Endothelial cell of umbilical vein (primary cell): ENCODE data around the gene MIXL1. TPM values are rescaled to one million over a fixed set of nuclear protein-coding genes. Genes with fewer than 3 reads are reported as not detected.

Experiments
- BruUV-seq: library from RNA; stranded (reverse); fragments of 400-500 nt; replicated peaks from 2 replicates; lab custom pipeline; 2021; lab: Mats Ljungman, UMichigan
- CTCF ChIA-PET: fragments of 300-600, 350-600 bp; sonication (Branson Sonifier 250); formaldehyde crosslinking; loops from one replicate; lab custom pipeline; 2021; ENCODE audit warnings: antibody characterized with exemption, inconsistent platforms; lab: Charles Lee
- POLR2A ChIA-PET: fragments of 300-600, 350-600 bp; sonication (Branson Sonifier 250); formaldehyde crosslinking; loops from one replicate; lab custom pipeline; 2021; ENCODE audit warnings: antibody characterized with exemption, inconsistent platforms; lab: Charles Lee
- DNase-seq: peaks from one replicate; pipeline ENCODE4 v3.0.0-alpha.2; 2011; ENCODE audit warnings: low read depth, low spot score
- FAIRE-seq: peaks from 2 replicates; lab custom pipeline; 2011; peaks lifted over from hg19 to GRCh38; lab: Jason Lieb, UNC
- H2AFZ ChIP-seq: 2 replicates; pipeline ENCODE4 v1.6.0; 2012; ENCODE audit warnings: low read depth, low read length, control low read depth, inconsistent platforms
- H3K27ac ChIP-seq: 2 replicates; pipeline ENCODE4 v1.5.1; 2011; ENCODE audit warnings: low read depth, mild to moderate bottlenecking, control low read depth, low read length, moderate library complexity; ENCODE audit not compliant: insufficient read depth
- H3K27me3 ChIP-seq, 2 experiments: 2 replicates each; pipeline versions ENCODE4 v1.6.0 to v1.6.1; 2011; ENCODE audit warnings: low read length in 2 of 2, mixed read lengths in 1 of 2; ENCODE audit not compliant: control insufficient read depth in 2 of 2, insufficient read depth in 2 of 2
- H3K36me3 ChIP-seq, 2 experiments: 2 replicates in 1 of 2; 3 replicates in 1 of 2; pipeline ENCODE4 v1.5.1; 2011; ENCODE audit warnings: low read length in 2 of 2, mild to moderate bottlenecking in 1 of 2, moderate library complexity in 1 of 2; ENCODE audit not compliant: control insufficient read depth in 2 of 2, insufficient read depth in 2 of 2; ENCODE audit errors: extremely low read depth in 1 of 2
- H3K4me1 ChIP-seq: 3 replicates; pipeline ENCODE4 v1.5.1; 2011; ENCODE audit warnings: mild to moderate bottlenecking, low read length; ENCODE audit not compliant: control insufficient read depth, insufficient read depth; ENCODE audit errors: extremely low read depth
- H3K4me2 ChIP-seq: 2 replicates; pipeline ENCODE4 v1.6.1; 2011; ENCODE audit warnings: low read length, control low read depth, mixed read lengths; ENCODE audit not compliant: insufficient read depth
- H3K4me3 ChIP-seq, 3 experiments: fragments of 200-600 bp in 1 of 3; sonication (generic), shearing (Covaris generic) in 1 of 3; replicated peaks in 1 of 3; 2 replicates each; pipeline ENCODE4 v1.5.1; 2011 to 2016; ENCODE audit warnings: control low read depth in 3 of 3, low read length in 3 of 3, mild to moderate bottlenecking in 2 of 3, inconsistent platforms in 1 of 3, low read depth in 1 of 3, moderate library complexity in 1 of 3; ENCODE audit not compliant: insufficient read depth in 1 of 3
- H3K79me2 ChIP-seq: 2 replicates; pipeline ENCODE4 v1.6.0; 2012; ENCODE audit warnings: low read length, inconsistent platforms; ENCODE audit not compliant: control insufficient read depth, insufficient read depth
- H3K9ac ChIP-seq: replicated peaks from 2 replicates; pipeline ENCODE3; 2011; ENCODE audit warnings: low read length, control low read depth; ENCODE audit not compliant: insufficient read depth; ENCODE audit errors: extremely low read depth
- H3K9me1 ChIP-seq: replicated peaks from 3 replicates; pipeline ENCODE4 v1.6.0; 2011; ENCODE audit warnings: mild to moderate bottlenecking, low read length; ENCODE audit not compliant: control insufficient read depth, insufficient read depth; ENCODE audit errors: extremely low read depth
- H3K9me3 ChIP-seq: replicated peaks from 2 replicates; pipeline ENCODE4 v1.5.1; 2012; ENCODE audit warnings: low read length, inconsistent platforms; ENCODE audit not compliant: control insufficient read depth, insufficient read depth
- H4K20me1 ChIP-seq: replicated peaks from 2 replicates; pipeline ENCODE3; 2011; ENCODE audit warnings: mild to moderate bottlenecking, low read length; ENCODE audit not compliant: control insufficient read depth, insufficient read depth; ENCODE audit errors: extremely low read depth
- CTCF ChIP-seq, 2 donors: IDR thresholded peaks; 1 replicate in 1 of 2; 2 replicates in 1 of 2; pipeline ENCODE4 v1.5.1; 2011; ENCODE audit warnings: low read length in 2 of 2, mild to moderate bottlenecking in 2 of 2, moderate library complexity in 2 of 2, control low read depth in 1 of 2, inconsistent platforms in 1 of 2, low read depth in 1 of 2; ENCODE audit not compliant: insufficient read depth in 1 of 2; ENCODE audit errors: extremely low read depth in 1 of 2
- EZH2 ChIP-seq: IDR thresholded peaks from 2 replicates; pipeline ENCODE4 v1.6.1; 2012; ENCODE audit warnings: borderline replicate concordance, low read depth, mild to moderate bottlenecking, moderate library complexity, low read length, inconsistent platforms; ENCODE audit not compliant: severe bottlenecking
- FOS ChIP-seq: IDR thresholded peaks from 2 replicates; pipeline ENCODE4 v1.6.1; 2011; ENCODE audit warnings: mild to moderate bottlenecking, low read length, moderate library complexity, borderline replicate concordance; ENCODE audit not compliant: insufficient read depth
- GATA2 ChIP-seq: IDR thresholded peaks from 2 replicates; pipeline ENCODE4 v1.7.0; 2011; ENCODE audit warnings: low read depth, mild to moderate bottlenecking, moderate library complexity, mixed read lengths, low read length; ENCODE audit not compliant: insufficient read length, insufficient read depth
- JUN ChIP-seq: IDR thresholded peaks from 2 replicates; pipeline ENCODE4 v1.6.1; 2011; ENCODE audit warnings: borderline replicate concordance, low read depth; ENCODE audit not compliant: insufficient read length, insufficient read depth
- MAX ChIP-seq: IDR thresholded peaks from 2 replicates; pipeline ENCODE4 v1.6.1; 2011; ENCODE audit not compliant: insufficient read depth, insufficient read length
- MYC ChIP-seq: IDR thresholded peaks from one replicate; pipeline ENCODE4 v1.6.1; 2011; ENCODE audit warnings: mild to moderate bottlenecking, low read depth, low read length
- POLR2A ChIP-seq: IDR thresholded peaks from 2 replicates; pipeline ENCODE4 v1.6.1; 2012; ENCODE audit warnings: low read depth, mild to moderate bottlenecking, control low read depth, low read length
- POLR2AphosphoS5 ChIP-seq: IDR thresholded peaks from 2 replicates; pipeline ENCODE4 v1.6.1; 2012; ENCODE audit warnings: low read depth, mild to moderate bottlenecking, control low read depth, low read length, moderate library complexity; ENCODE audit not compliant: insufficient read depth
- dilution Hi-C: fragments of 300-500 bp; cut with MboI; formaldehyde crosslinking; loops from one replicate; pipeline ENCODE4 v1.15.0; 2019; ENCODE audit warnings: low sequenced_read_pairs; ENCODE audit not compliant: extremely low pct_ligation_motif_present
- intact Hi-C: fragments of 100-400 bp; cut with micrococcal nuclease; formaldehyde crosslinking; loops from one replicate; pipeline ENCODE4 v1.10.0; 2022
- polyA plus RNA-seq, 4 experiments: library from polyadenylated mRNA; depleted of rRNA in 3 of 4; stranded (reverse) in 3 of 4; unstranded in 1 of 4; fragments of >200 nt; gene quantifications; 2 replicates each; pipeline versions ENCODE4 v1.2.1 to v1.2.3, GENCODE V29; 2011 to 2012; ENCODE audit warnings: missing spikeins in 1 of 4
- total RNA-seq: library from RNA; stranded (reverse); gene quantifications from 2 replicates; pipeline ENCODE4 v1.2.3, GENCODE V29; 2021

The MIXL1 gene
- total and polyA plus RNA-seq, 2 donors (not counting 3 experiments of a cell fraction or from before 2014, with no cell fraction given) = 0.58 to 1.2 TPM

GRCh38 chr1:226222686-226223085 is 778 bp upstream of the MIXL1 start:
- FAIRE-seq = no peak
- H3K27ac ChIP-seq = no peak overlapping the region
- CTCF ChIA-PET = interaction anchor here (0.9 to 1.5 kb wide), 2 partner anchors 26 to 97 kb away, joined by 3 to 4 read pairs; no protein-coding TSS in a partner anchor
- no peak overlapping the region for H3K4me3 ChIP-seq
- H2AFZ ChIP-seq = no peak overlapping the region
- dilution Hi-C loops (no loop called here), intact Hi-C loops (no loop called here)
- no TSS peak for BruUV-seq
- no peak overlapping the region for H3K9ac ChIP-seq
- H3K9me1 ChIP-seq = no peaks in the 10 kb centered on the region
- H3K9me3 ChIP-seq = no peaks in the 10 kb centered on the region
- H3K27me3 ChIP-seq = no peaks in the 10 kb centered on the region
- no peaks in the 10 kb centered on the region for H3K79me2 ChIP-seq
- no peak for DNase-seq
- H3K36me3 ChIP-seq = no peaks in the 10 kb centered on the region
- POLR2A ChIA-PET = interaction anchor here (0.5 kb wide), 1 partner anchor 301 kb away, joined by 3 read pairs; no protein-coding TSS in a partner anchor
- TF ChIP-seq CTCF (IDR thresholded peaks at IDR 0.05; ENCODE audit: extremely low read depth in 1 of 2, insufficient read depth in 1 of 2, low read depth in 1 of 2, low read length in 2 of 2) = no peak
- TF ChIP-seq EZH2 = no peak
- no peak for TF ChIP-seq GATA2
- TF ChIP-seq FOS = no peak
- TF ChIP-seq POLR2A = no peak
- TF ChIP-seq JUN = no peak
- no peak for TF ChIP-seq POLR2AphosphoS5
- no peak for TF ChIP-seq MYC
- TF ChIP-seq MAX = no peak
- H4K20me1 ChIP-seq = no peaks in the 10 kb centered on the region
- no peak overlapping the region for H3K4me2 ChIP-seq
- H3K4me1 ChIP-seq = peaks cover 3% of the 10 kb centered on the region
